GM21515 (cell line): ENCODE data around the gene HLA-DOB.
A peak's percentile ranks its signal among the peaks of the same experiment; 100 is the strongest.

ENCODE experiments used
- ATAC-seq: cut with Tn5 transposase; IDR thresholded peaks from one replicate; pipeline ENCODE4 v1.9.1; 2021; ENCODE audit not compliant: unreplicated experiment

HLA-DOB gene

GRCh38 chr6:32816746-32817204 lies at the start of gene HLA-DOB:
TSS of gene HLA-DOB (minus strand) at chr6:32817002. CDS start at chr6:32816951, 51 bp downstream.
- no peak for ATAC-seq

GRCh38 chr6:32865724-32866443 lies 49.1 kb upstream of the HLA-DOB start:
- no peak for ATAC-seq

- ATAC-seq: no peak
Measured at GRCh38 chr6:32862725-32863124, 45.9 kb upstream of the HLA-DOB start.

GRCh38 chr6:32860674-32861073 lies 43.9 kb upstream of the HLA-DOB start:
- no peak for ATAC-seq

GRCh38 chr6:32858194-32858593 lies 41.4 kb upstream of the HLA-DOB start:
- no peak for ATAC-seq

GRCh38 chr6:32857156-32857891 lies 40.5 kb upstream of the HLA-DOB start:
- no peak for ATAC-seq

- ATAC-seq: no peak
Measured at GRCh38 chr6:32855467-32856174, 38.8 kb upstream of the HLA-DOB start.

GRCh38 chr6:32854376-32855178 lies 37.8 kb upstream of the HLA-DOB start:
- peak; percentile 25 for ATAC-seq

GRCh38 chr6:32853541-32854375 lies 37.0 kb upstream of the HLA-DOB start, which contains the start of the genes PSMB9 and TAP1:
TSS of gene PSMB9 (plus strand) at chr6:32854192. CDS start at chr6:32854230, 38 bp downstream.
TSS of gene TAP1 (minus strand) at chr6:32853704. CDS start at chr6:32853636, 68 bp downstream.
- ATAC-seq: peak; percentile 68

- ATAC-seq: peak; percentile 22
Measured at GRCh38 chr6:32852844-32853540, 36.2 kb upstream of the HLA-DOB start.

GRCh38 chr6:32852018-32852843 lies 35.4 kb upstream of the HLA-DOB start:
- ATAC-seq: no peak

GRCh38 chr6:32851025-32851424 lies 34.2 kb upstream of the HLA-DOB start:
- ATAC-seq: no peak

GRCh38 chr6:32849126-32849525 lies 32.3 kb upstream of the HLA-DOB start:
- no peak for ATAC-seq

- ATAC-seq: no peak
Measured at GRCh38 chr6:32847795-32848194, 31.0 kb upstream of the HLA-DOB start.

- ATAC-seq: no peak
Measured at GRCh38 chr6:32847004-32847403, 30.2 kb upstream of the HLA-DOB start.

- ATAC-seq: no peak
Measured at GRCh38 chr6:32845384-32845884, 28.6 kb upstream of the HLA-DOB start.

GRCh38 chr6:32844839-32845383 lies 28.1 kb upstream of the HLA-DOB start:
- no peak for ATAC-seq
